ENCODE data around the gene RNF150.
"Not testable (repeated sequence)": the region's sequence is repeated elsewhere in the genome, so short reads cannot be mapped to it uniquely, and the experiment has no call there.

The RNF150 gene

DNA sequence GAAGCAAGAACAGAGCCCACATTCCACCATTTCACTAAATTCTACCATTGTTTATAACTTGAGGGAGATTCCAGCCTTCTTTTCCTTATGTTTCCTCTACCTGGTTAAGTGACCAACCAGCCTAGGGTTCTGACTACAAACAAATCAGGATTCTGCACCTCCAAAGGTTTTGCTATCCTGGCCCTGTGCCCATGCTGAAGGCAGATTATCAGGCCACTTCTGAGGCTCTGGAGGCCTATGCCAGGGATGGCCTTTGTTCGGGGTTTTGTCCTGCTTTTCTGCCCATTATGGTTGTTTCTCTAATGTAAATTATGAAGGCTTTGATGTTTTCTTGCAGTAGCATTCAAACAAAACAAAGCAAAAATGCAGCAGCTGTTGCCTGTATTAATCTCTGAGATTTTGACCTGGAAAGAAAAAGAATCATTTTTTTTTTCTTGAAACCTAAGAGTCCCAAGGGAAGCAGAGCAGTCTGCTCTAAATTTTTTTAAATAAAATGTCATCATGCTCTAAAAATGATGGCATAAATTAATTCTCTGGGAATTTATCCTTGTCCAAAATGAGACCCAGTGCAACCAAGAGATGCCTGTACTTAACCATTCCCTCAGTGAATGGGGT is 55.6 kb downstream of the RNF150 start:
- DNase-seq (ENCODE audit: low read depth, low spot score), result no peak

DNA sequence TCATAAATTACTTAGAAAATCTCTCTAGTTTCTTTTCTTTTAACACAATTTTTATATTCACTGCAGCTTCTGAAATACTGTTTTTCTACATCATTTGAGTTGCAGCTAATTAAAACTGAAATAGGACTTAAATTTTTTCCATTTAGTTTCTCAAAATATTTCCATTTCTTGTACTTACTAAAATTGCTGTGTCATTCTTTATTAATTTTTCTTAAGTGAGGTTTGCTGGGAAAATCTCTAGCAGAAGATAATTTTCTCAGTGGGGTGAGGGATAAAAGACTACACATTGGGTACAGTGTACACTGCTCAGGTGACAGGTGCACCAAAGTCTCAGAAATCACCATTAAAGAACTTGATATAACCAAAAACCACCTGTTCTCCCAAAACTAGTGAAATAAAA is 57.7 kb downstream of the RNF150 start:
- no peak for DNase-seq (ENCODE audit: low read depth, low spot score)

GRCh38 chr4:141074098-141074878 is 59.0 kb downstream of the RNF150 start:
- DNase-seq (ENCODE audit: low read depth, low spot score), result no peak

GRCh38 chr4:141066690-141067089 is 66.6 kb downstream of the RNF150 start:
- no peak for DNase-seq (ENCODE audit: low read depth, low spot score)

DNA sequence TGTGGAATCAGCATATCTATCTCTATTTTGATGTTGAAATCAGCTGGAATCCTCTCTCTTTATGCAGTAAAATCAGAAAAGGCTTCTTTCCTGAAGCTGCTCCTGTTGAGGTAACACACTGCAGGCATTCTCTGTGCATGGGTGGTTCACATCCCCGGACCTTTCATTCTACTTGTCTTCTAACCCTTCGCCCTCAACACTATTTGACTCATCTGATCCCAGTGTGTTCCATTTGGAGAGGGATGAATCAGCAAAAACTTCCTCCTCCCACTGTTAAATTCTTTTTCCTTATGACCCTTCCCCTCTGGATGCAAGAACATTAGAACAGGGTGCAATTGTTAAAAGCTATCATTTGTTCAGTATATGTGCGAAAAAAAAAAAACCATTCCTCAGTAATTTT is 67.4 kb downstream of the RNF150 start:
- DNase-seq (ENCODE audit: low read depth, low spot score), result no peak

DNA sequence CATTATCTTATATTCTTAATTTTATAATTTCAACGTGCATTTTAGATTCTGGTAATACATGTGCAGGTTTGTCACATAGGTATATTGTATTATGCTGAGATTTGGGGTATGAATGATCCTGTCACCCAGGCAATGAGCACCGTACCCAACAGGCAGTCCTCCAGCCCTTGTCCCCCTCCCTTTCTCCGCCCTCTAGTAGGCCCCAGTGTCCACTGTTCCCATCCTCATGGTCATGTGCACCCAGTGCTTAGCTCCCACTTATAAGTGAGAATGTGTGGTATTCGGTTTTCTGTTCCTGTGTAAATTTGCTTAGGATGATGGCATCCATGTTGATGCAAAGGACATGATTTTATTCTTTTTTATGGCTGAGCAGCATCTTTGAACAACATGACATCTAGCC is 70.6 kb downstream of the RNF150 start:
- no peak for DNase-seq (ENCODE audit: low read depth, low spot score)

DNA sequence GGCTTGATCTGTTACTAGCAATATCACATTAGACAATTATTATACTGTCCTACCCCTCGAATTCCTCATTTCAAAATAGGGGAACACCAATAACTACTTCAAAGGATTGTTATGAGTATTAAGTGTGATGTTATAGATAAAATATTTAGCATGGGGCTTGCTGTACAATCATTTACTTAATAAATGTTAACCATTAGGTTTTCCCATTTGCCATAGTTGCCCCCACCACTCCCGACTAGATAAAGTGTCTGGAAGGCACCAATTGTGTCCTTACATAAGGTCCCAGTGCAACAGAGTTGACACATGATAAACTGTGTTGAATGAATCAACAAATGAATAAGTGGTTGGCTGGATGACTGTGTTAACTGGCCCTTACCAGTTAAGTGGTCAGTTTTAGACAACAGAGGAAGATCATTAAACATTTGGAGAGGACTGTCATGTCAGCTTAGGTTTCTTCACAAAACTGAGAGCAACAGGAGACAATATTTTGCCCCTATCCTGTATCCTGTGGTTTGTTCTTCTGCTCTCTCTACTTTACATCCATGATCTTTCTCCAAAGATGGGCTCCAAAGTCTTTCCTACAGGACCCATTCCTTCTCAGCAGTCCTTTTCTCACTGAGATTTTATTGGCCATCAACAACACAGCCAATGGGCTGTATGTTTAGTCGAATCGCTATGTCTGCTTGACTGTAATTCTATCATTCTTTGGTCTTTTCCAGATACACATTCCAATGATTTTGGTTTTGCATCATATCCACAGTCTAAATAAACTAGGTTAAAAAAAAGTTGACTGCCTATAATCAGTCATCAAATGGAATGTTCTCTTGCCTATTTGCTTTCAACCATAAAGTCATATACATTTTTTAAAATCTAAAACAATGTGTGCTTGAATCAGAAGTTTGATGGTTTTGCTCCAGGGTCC is 74.4 kb downstream of the RNF150 start:
- no peak for DNase-seq (ENCODE audit: low read depth, low spot score)

DNA sequence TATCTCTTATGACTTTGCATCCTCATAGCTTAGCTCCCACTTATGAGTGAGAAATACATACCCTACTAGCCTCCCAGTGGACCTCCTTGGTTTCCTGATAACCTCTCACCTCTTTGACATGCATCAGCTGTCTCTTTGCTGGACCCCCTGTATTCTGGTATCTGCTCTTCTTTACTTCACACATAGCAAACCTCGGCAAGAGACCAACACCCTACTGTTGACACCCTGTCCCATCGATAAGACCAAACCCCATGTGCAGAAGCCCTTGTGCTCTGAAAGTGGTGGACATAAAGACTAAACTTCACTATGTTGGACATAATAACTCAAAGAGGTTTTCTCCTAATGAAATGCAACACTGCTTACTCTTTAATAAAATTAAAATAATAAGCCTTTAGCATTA is 75.7 kb downstream of the RNF150 start:
- no peak for DNase-seq (ENCODE audit: low read depth, low spot score)

DNA sequence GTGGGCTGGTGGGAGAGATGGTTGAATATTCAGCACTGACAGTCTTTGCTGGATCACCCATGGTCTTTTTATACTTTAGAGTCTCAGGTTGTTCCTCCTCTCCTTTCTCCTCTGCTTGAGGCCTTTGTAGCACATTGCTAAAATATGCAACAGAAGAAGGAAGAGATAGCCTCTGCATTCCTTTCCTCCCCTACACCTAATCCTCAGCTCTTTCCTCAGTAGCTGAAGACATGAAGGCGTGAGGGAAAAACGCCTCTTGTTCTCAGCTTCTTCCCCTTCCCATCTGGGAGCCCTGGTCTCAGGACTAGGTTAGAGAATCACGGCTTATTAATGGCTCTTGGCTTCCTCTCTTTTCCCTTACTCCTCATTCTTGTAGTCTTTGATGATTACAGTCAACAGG is 76.8 kb downstream of the RNF150 start:
- DNase-seq (ENCODE audit: low read depth, low spot score), result no peak

DNA sequence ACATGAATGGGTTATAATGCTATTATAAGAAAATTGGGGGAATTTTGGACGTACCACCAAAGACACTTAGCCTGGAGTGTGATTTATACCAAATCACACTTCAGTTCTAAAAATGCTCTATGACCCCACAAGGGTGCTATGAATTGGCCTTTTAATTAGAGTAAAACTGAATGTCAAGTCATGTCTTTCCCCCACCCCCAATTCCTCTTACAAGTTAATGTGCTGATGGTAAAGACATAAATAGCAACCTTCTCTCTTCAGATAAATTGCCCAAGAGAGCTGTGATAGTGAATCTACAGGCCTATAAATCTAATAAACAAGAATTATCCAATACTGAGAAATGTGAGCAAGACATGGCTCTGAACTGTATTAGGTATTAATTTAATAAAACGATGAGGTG is 78.8 kb downstream of the RNF150 start:
- no peak for DNase-seq (ENCODE audit: low read depth, low spot score)

GRCh38 chr4:141050999-141051398 is 82.3 kb downstream of the RNF150 start:
- not testable (repeated sequence) for DNase-seq (ENCODE audit: low read depth, low spot score)

DNA sequence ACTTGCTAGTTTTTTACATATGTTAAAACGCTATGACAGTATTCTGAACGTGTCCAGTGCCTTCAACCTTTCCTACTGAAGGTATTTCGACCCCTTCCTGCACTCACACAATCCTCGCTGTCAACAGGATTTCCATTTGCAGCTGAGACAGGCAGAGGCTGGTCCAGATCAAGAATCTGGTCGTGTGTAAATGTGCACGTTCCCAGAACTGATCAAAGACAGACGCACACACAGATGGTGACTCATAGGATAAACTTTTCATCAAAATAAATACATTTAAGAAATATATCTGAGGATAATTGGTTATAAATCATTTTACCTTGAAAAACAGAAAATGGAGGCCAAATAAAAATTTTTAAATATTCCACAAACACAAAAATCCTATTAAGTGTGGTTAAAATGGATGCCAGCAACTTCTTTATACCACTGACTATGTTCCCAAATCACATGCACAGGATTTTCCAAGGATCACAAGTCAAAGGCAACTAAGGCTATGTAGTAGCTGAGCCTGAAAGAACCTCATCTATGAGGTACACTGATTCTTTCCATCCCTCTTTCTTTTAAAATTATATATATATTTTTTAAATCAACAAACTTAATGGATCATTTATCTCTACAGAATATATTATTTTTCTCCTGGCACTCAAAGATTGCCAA is 85.9 kb downstream of the RNF150 start:
- DNase-seq (ENCODE audit: low read depth, low spot score), result no peak

- no peak for DNase-seq (ENCODE audit: low read depth, low spot score)
Measured at GRCh38 chr4:141046255-141046654, 87.0 kb downstream of the RNF150 start.

GRCh38 chr4:141045848-141046247 is 87.4 kb downstream of the RNF150 start:
- no peak for DNase-seq (ENCODE audit: low read depth, low spot score)

DNA sequence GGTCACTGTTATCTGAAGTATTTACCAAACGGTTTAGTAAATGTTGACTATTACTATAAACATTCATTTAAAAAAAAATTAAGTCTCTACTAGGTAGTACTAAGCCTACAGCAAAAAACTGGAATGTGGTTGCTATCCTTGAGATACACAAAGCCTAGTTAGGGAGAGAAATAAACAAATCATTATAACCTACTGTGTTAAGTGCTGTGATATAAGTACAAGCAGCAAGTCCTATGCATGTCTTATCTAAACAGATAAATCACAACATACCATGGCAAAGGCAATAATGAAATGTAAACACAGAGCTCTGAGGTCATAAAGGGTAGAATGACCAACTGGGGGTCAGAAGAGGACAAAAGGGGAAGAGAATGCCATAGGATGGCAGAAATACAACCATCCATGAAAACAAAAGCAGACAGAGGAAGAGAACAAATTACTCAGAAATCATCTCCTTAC is 92.2 kb downstream of the RNF150 start:
- no peak for DNase-seq (ENCODE audit: low read depth, low spot score)

DNA sequence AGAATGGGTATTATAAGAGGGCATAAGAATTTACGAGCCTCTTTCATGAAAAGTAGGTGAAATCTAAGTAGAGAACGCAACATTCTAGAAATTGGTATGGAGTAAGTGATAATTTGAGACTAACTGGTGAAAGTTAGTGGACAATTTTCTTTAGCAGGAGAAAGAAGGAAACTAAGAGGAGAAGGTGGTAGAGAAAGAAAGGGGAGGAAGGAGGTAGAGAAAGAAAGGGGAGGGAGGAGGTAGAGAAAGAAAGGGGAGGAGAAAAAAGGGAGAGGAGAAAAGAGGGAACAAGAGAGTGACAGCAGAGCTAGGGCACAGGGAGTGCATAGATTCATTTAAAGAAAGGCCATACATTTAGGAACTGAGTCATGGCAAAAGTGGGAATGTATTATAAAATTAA is 94.1 kb downstream of the RNF150 start:
- DNase-seq (ENCODE audit: low read depth, low spot score), result no peak

GRCh38 chr4:141038428-141038827 is 94.8 kb downstream of the RNF150 start:
- no peak for DNase-seq (ENCODE audit: low read depth, low spot score)

GRCh38 chr4:141037446-141037845 is 95.8 kb downstream of the RNF150 start:
- DNase-seq (ENCODE audit: low read depth, low spot score), result no peak

- no peak for DNase-seq (ENCODE audit: low read depth, low spot score)
Measured at GRCh38 chr4:141036786-141037185, 96.5 kb downstream of the RNF150 start.

GRCh38 chr4:141035920-141036319 is 97.3 kb downstream of the RNF150 start:
- DNase-seq (ENCODE audit: low read depth, low spot score), result no peak

DNA sequence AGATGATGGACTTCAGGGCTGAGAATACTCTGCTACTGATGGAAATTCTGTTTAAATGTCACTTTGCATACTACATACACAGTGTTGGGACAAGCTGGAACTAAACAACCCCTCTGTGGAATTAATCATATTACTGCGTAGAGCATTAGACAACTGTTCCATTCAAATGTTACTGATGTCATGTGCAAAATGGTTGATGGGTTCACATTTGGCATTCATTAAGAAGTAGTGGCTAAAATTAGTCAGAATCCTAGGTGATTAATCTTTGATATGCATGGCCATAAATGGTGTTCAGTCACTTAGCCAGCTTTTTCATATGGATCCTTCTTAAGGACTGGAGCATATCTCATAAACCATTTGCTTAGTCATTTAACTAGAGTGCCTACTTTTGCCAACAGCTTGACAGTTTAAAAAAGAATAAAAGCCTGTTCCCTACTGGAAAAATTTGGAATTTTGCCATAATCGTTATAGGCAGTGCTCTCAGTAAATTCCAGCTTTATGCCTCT is 105.2 kb downstream of the RNF150 start:
- no peak for DNase-seq (ENCODE audit: low read depth, low spot score)

DNA sequence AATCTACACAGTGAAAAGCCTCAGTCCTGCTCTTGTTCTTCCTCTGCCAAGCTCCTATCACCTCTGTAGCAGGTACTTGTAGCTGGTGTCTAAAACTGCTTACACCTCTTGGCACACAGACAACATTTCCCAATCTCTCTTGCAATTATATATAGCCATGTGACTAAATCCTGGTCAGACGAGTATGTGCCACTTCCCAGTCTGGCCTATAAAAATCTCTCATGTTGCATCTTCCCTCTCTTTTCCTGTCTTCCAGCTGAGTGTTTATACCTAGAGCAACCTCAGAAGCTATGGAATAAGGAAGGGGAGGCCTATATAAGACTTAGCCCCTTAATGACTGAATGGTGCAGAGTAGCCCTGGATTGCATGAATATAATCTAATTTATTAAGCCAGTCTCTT is 105.8 kb downstream of the RNF150 start:
- no peak for DNase-seq (ENCODE audit: low read depth, low spot score)
